ENCODE data around the gene ZIC4.

The ZIC4 gene

GRCh38 chr3:147368561-147369221 lies 37.7 kb downstream of the ZIC4 start:
- DNase-seq: no peak

DNA sequence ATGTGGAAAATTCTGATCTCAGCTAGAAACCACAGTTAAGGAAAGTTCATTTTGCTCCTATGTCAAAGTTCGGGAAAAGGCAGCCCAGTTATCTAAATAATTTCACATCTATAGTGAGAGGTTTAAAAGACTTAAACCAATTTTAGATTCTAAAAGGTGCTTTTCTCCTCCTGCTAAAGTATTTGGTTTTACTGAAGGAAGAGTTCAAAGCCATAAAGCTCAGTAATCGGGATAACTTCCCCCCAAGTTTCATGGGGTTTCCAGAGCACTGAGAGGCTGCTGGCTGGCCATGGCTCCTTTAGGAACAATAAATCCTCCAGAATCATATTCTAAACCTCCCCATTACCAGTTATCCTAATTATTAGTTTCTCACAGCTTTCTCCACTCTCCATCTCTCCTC lies 38.2 kb downstream of the ZIC4 start:
- DNase-seq: no peak

DNA sequence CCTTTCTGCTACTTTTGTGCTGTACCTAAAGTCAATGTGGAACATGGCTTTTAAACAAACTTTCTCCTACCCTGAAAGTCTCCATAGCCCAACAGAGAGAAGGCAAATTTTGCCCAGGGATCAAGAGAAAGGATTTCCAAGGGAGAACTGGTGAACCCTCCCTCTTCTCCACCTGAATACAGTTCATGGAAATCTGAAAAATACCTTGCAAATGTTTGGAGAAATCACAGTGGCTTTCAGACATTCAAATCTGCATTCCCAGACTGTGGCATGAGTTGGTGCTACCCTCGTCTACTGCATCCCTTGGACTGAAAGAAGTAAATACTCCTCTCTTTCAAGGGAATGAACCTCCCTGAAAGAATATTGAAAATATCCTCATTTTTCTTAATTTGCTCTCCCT lies 38.7 kb downstream of the ZIC4 start:
- DNase-seq: no peak

DNA sequence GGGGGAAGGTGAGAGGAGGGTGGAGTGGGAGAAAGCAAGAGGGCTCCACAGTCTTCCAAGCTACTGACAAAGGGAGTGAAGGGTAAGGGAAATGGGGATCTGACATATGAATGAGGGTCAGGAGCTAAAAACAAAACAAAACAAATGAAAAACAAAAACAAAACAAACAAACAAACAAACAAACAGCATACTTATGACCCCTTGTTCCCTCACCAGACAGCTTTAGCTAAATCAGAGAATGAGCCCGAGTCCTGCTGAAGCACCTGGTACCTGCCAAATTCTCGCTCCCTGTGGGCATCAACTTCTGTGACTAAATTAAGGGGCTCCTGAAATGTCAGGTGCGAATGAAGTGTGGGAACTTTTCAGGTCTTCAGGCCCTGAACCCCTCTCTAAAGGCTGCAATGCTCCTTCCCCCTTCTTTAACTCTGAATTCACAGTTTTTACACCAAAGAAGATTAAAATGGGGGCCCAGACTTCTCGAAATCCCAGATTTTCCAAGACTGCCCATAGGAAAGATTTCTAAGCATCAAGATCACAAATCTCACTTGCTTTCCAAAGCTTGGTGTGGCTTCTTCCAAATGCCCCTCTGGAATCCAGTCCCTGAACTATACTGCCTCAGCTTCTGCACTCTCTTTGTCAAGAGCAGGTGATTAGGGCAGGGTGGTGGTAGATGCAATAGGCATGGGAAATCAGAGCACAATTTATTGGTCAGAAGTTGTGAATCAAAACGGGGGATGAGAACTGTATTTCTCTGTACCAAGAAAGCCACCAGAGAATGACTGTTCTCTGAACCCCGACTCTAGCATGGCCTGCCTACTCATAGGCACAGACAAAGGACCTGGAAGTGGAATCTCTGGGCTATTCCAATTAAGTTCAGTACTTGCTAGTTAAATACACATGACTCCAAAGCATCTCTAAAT lies 40.9 kb downstream of the ZIC4 start:
- DNase-seq: no peak

GRCh38 chr3:147364771-147365170 lies 41.6 kb downstream of the ZIC4 start:
- no peak for DNase-seq

GRCh38 chr3:147361454-147362420 lies 44.6 kb downstream of the ZIC4 start:
- peak; percentile 53 for DNase-seq

GRCh38 chr3:147360646-147361453 lies 45.5 kb downstream of the ZIC4 start:
- DNase-seq: no peak

DNA sequence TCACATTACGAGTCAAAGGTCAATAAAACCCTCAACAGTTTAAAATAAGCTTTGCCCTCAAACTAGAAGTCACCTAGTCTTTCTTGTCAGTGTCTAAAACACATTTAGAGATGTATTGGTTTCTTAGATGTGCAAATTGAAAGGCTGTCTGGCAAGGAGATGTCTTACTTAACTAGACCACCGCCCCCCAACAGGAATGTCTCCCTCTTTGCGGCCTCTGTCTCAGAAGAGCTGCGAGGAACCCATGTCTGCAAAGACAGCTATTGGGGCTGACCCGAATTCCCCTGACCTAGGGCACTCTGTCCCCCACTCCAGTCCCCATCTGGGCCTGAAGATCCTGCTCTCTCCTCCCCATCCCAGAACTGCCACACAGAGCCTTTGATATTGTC lies 46.3 kb downstream of the ZIC4 start:
- DNase-seq: no peak

GRCh38 chr3:147359177-147360050 lies 46.9 kb downstream of the ZIC4 start:
- DNase-seq: no peak

GRCh38 chr3:147358144-147358992 lies 48.0 kb downstream of the ZIC4 start:
- DNase-seq: no peak

GRCh38 chr3:147356909-147357900 lies 49.1 kb downstream of the ZIC4 start:
- no peak for DNase-seq

DNA sequence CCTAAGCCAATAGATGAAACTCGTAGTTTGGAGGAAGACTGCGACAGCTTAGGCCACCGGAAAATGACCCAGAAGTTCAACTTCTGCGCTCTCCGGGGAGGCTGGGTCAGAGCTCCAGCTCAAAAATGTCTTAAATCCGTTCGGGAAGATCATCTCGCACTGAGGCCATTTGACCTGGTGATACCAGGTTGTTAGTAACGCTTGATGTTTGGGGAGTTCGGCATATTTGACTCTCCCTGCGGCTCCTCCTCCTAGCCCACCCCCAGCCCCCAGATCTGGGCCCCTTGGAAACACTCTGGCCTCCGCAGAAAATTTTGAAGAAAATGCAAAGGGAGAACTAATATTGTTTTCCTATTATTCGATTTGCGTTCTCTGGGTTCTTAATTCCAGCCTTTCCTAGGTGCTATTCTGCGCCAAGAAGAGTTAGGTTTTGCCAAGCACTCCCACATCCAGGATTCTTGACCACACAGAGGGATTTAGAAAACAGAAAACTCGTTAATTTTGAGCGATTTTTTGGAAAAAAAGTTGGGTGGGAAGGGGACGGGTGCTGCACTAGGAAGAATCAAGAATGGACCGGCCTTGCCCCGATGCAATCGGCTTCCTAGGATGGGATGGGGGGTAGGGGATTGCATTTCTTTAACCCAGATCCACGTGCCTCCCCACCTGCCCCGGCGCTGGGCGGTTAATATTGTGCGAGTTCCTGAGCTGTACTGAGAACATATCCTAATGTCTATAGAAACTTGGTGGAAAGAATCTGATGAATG lies 50.0 kb downstream of the ZIC4 start:
- no peak for DNase-seq

GRCh38 chr3:147355753-147356090 lies 50.6 kb downstream of the ZIC4 start:
- DNase-seq: no peak

- no peak for DNase-seq
Observed at GRCh38 chr3:147355084-147355752, 51.1 kb downstream of the ZIC4 start.

- no peak for DNase-seq
Observed at GRCh38 chr3:147354623-147355022, 51.7 kb downstream of the ZIC4 start.

DNA sequence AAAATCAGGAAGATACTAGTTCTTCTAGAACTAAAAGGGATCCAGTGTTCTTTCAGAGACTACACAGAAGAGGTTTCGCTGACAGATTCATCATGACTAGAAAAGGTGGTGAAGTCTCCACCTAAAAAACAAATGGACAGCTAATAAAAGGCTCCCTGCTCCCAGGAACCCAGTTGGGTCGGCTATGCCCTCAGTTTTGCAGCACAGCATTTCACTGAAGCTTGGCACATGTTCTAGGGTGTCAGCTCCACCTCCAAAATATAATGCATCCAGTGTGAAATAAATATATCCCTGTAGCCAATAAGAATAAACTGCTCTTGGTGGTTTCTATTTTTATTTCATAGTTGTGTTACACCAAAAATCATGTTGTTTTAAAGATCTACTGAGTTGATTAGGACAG lies 55.0 kb downstream of the ZIC4 start:
- DNase-seq: no peak

DNA sequence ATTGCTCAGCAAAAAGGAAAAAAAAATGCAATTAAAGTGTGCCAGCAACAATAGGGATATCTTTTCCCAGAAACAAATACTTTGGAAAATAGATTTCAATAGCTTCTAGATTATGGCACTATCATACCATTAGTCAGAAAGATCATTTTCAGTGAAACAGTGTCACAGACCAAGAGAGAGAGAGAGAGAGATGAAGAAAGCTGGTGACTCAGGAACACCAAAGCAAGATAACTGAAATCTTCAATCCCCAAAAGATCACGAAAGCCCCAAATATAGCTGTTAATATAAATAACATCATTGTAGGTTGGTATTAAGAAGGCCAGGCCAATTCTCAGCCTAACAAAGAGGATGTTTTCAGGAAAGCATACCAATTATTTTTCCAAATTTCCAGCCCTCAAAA lies 57.4 kb downstream of the ZIC4 start:
- DNase-seq: no peak

GRCh38 chr3:147343926-147344325 lies 62.4 kb downstream of the ZIC4 start:
- DNase-seq: no peak
